Measurements from ENCODE around the gene PLSCR1. TPM values are rescaled to one million over a fixed set of nuclear protein-coding genes. Genes with fewer than 3 reads are reported as not detected.

PLSCR1 gene
- total RNA-seq (100 to 1,000 TPM; 160 to 267 (median 203) TPM), polyA plus RNA-seq (10 to 100 TPM; 42.4 to 51.3 (median 43.8) TPM)
- long read RNA-seq, donor 1, transcript PLSCR1-201 (9 exons, 2,233 nt), result major isoform, 20 of 101 reads
- long read RNA-seq, donor 1, transcript PLSCR1-206 (4 exons, 1,257 nt), result minor isoform, 8 of 101 reads
- long read RNA-seq, donor 1, partial matches to known transcripts, result 68 of 101 reads
- long read RNA-seq, donor 1, other reads (novel, unspliced or antisense), result 0 of 101 reads
- long read RNA-seq, donor 2, transcript PLSCR1-206 (4 exons, 1,257 nt), result minor isoform, 5 of 54 reads
- long read RNA-seq, donor 2, transcript PLSCR1-201 (9 exons, 2,233 nt), result major isoform, 21 of 54 reads
- long read RNA-seq, donor 2, partial matches to known transcripts, result 24 of 54 reads
- long read RNA-seq, donor 2, other reads (novel, unspliced or antisense), result 0 of 54 reads

DNA sequence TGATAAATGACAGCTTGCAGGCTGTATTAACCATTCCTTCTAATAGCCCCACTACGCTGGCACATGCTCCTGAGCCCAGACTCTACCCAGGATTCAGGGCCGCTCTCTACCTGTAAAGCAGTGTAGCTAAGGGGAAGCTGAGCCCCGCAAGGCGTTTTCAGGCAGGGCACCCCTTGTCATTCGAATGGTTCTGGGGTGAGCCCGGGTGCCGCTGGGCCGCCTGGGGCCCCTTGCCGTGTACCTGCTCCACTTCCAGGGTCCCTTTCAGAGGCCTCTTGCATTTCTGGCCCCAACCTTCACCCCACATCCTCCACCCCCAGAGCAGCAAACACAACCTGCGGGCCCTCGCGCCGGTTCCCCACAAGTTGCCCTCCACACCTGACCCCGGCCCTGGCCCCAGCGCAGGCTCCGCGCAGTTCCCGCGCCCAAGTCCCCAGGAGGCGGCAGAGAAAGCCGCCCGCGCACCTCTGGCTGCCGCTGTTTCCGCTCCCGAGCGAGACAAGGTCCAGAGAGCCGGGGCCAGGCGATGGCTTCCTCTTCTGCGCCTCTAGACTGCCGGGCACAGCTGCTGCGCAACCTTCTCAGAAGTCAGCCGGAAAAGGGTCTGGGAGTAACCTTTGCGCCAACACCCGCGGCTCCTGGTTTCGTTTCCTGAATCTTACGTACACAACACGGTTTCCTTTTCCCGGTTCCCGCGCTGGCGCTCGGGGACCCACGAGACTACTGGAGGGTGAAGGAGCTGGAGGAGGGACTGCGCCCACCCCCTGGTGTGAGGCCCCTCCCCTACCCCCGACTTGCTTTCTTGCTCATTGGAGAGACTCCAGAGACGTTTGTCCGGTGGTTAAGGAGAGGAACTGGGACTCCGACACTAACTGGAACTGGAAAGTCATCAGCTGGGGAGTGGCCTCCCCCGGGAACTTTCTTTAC lies at the start of gene PLSCR1:
Gene PLSCR1 (minus strand): TSS at position 606 of the 927 bp plus-strand sequence. CDS start 8,055 bp downstream, outside the sequence.
- Histone ChIP-seq H3K9me3 (no peaks in the 10 kb centered on the region), H3K36me3 (peaks cover 0 to 2% (median 0%) of the 10 kb centered on the region in 6 donors), H3K27ac (peak within 1 kb of the TSS; percentile 93 to 98 (median 96)), H3K4me3 (peak within 1 kb of the TSS; percentile 60 to 87 (median 70)), H3K27me3 (replicated peaks in 1 of 7) (no peaks in the 10 kb centered on the region), H3K4me1 (peaks cover 17 to 63% (median 50%) of the 10 kb centered on the region in 6 donors)
- WGBS, 5 donors, result 0 to 5% (median 1%) methylated on average over 50 to 51 of the region's 51 CpGs
- DNase-seq, result peak; percentile 97
- intact Hi-C loops (cut with DNase I; ENCODE audit: low total_unique reads), result no loop called here
- TF ChIP-seq POLR2A (IDR thresholded peaks at IDR 0.05) (peak; percentile 67 to 92 (median 77)), CTCF (IDR thresholded peaks at IDR 0.05 in 8 of 11, conservative IDR thresholded peaks at IDR 0.05 in 3 of 11) (peak in 2 of 11 experiments; percentile 21 to 28), POLR2AphosphoS5 (IDR thresholded peaks at IDR 0.05) (peak; percentile 96 to 97 (median 97))

DNA sequence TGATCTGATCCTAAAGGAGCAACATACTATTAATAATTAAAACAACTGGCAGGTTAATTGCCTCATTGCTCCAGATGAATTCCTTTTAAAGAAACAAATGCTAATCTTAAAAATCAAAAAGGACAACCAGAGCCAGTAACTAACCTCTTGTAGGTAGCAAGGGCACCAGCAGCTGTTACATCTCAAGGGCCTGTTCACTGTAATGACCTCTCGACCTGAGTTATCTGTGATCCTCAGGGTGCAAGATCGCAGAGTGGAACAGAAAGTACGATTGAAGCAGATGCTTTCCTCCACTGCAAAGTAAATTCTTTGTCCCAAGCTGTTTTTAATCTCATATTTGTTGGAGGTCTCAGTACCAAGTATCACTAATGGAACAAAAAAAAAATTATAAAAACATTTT lies 49.4 kb upstream of the PLSCR1 start:
- Histone ChIP-seq H3K9me3 (no peaks in the 10 kb centered on the region), H3K27me3 (replicated peaks in 1 of 7) (no peaks in the 10 kb centered on the region), H3K36me3 (no peaks in the 10 kb centered on the region), H3K4me3 (no peak overlapping the region), H3K4me1 (peaks cover 0 to 3% (median 0%) of the 10 kb centered on the region in 6 donors), H3K27ac (no peak overlapping the region)
- no peak for TF ChIP-seq POLR2AphosphoS5 (IDR thresholded peaks at IDR 0.05)
- TF ChIP-seq POLR2A (IDR thresholded peaks at IDR 0.05), result no peak
- DNase-seq, result no peak
- WGBS, 5 donors, result 68 to 85% (median 84%) methylated on average over 3 of the region's 3 CpGs
- intact Hi-C loops (cut with DNase I; ENCODE audit: low total_unique reads), result no loop called here

- no peak for DNase-seq
Observed at GRCh38 chr3:146590521-146590920, 46.1 kb upstream of the PLSCR1 start.

More at GRCh38 chr3:146590521-146590920, 46.1 kb upstream of the PLSCR1 start:
- intact Hi-C loops (cut with DNase I; ENCODE audit: low total_unique reads), result no loop called here
- H3K36me3 ChIP-seq, result no peaks in the 10 kb centered on the region
- no peaks in the 10 kb centered on the region for H3K27me3 ChIP-seq (replicated peaks in 1 of 7)
- no peak overlapping the region for H3K4me3 ChIP-seq
- no peak overlapping the region for H3K27ac ChIP-seq
- H3K9me3 ChIP-seq, result no peaks in the 10 kb centered on the region
- peaks cover 0 to 3% (median 0%) of the 10 kb centered on the region in 6 donors for H3K4me1 ChIP-seq
- 60 to 70% (median 63%) methylated on average over 2 of the region's 2 CpGs for WGBS, 5 donors
- no peak for TF ChIP-seq POLR2A (IDR thresholded peaks at IDR 0.05)
- no peak for TF ChIP-seq POLR2AphosphoS5 (IDR thresholded peaks at IDR 0.05)
- no peak for TF ChIP-seq CTCF (IDR thresholded peaks at IDR 0.05 in 8 of 11, conservative IDR thresholded peaks at IDR 0.05 in 3 of 11)
